B cell (primary cell): ENCODE measurements around the gene TBC1D9B. TPM values are rescaled to one million over a fixed set of nuclear protein-coding genes. Genes with fewer than 3 reads are reported as not detected.

ENCODE experiments used
- ATAC-seq: fragments of 200-7000 bp; cut with Tn5 transposase; one replicate; pipeline ENCODE4 v1.10.0; 2021; ENCODE audit warnings: low read depth, mild to moderate bottlenecking, moderate number of reproducible peaks, moderate library complexity
- CTCF ChIA-PET: fragments of 350-600 bp; sonication (Branson Sonifier 250); formaldehyde crosslinking; loops from one replicate; lab custom pipeline; 2021; ENCODE audit warnings: antibody characterized with exemption, inconsistent platforms; lab: Charles Lee
- POLR2A ChIA-PET: fragments of 350-600 bp; sonication (Branson Sonifier 250); formaldehyde crosslinking; loops from one replicate; lab custom pipeline; 2021; ENCODE audit warnings: antibody characterized with exemption; lab: Charles Lee
- DNase-seq: peaks from one replicate; pipeline ENCODE4 v3.0.0; 2013
- H2AFZ ChIP-seq: 2 replicates; pipeline ENCODE4 v1.6.1; 2012; ENCODE audit warnings: mild to moderate bottlenecking, low read depth, low read length; ENCODE audit not compliant: insufficient read depth, poor library complexity, severe bottlenecking
- H3K27ac ChIP-seq, 2 donors: 1 replicate in 1 of 2; 2 replicates in 1 of 2; pipeline ENCODE4 v1.5.1; 2012 to 2013; ENCODE audit warnings: low read length in 2 of 2, mild to moderate bottlenecking in 2 of 2, moderate library complexity in 1 of 2
- H3K27me3 ChIP-seq, 4 experiments: fragments of 200-600 bp in 1 of 4; sonication (generic) in 1 of 4; replicated peaks in 1 of 4; 1 replicate in 2 of 4; 2 replicates in 2 of 4; pipeline versions ENCODE4 v1.6.1 to v1.7.0; 2013 to 2016; ENCODE audit warnings: low read length in 3 of 4, mild to moderate bottlenecking in 2 of 4, mixed read lengths in 1 of 4, moderate library complexity in 1 of 4; ENCODE audit not compliant: insufficient read depth in 4 of 4, control insufficient read depth in 3 of 4; ENCODE audit errors: control extremely low read depth in 1 of 4
- H3K36me3 ChIP-seq, 2 experiments: replicated peaks in 1 of 2; 1 replicate in 1 of 2; 2 replicates in 1 of 2; pipeline versions ENCODE4 v1.6.1 to v1.7.1; 2013; ENCODE audit warnings: low read length in 1 of 2; ENCODE audit not compliant: insufficient read depth in 2 of 2, control insufficient read depth in 1 of 2; ENCODE audit errors: control extremely low read depth in 1 of 2, extremely low read depth in 1 of 2
- H3K4me1 ChIP-seq, 2 donors: fragments of 200-600 bp in 1 of 2; sonication (generic) in 1 of 2; 1 replicate in 1 of 2; 2 replicates in 1 of 2; pipeline versions ENCODE4 v1.5.1 to v1.6.1; 2013 to 2017; ENCODE audit warnings: low read length in 2 of 2; ENCODE audit not compliant: control insufficient read depth in 2 of 2, insufficient read depth in 2 of 2
- H3K4me2 ChIP-seq: replicated peaks from 2 replicates; pipeline ENCODE3; 2012; ENCODE audit warnings: mild to moderate bottlenecking, low read depth, low read length; ENCODE audit not compliant: poor library complexity, severe bottlenecking
- H3K4me3 ChIP-seq, 5 experiments: fragments of 200-600 bp in 1 of 5; sonication (generic) in 1 of 5; 1 replicate in 3 of 5; 2 replicates in 2 of 5; pipeline versions ENCODE4 v1.5.1 to v1.7.0; 2011 to 2016; ENCODE audit warnings: low read length in 4 of 5, mild to moderate bottlenecking in 4 of 5, low read depth in 2 of 5, control low read depth in 1 of 5, moderate library complexity in 1 of 5; ENCODE audit not compliant: insufficient read depth in 1 of 5; ENCODE audit errors: control extremely low read depth in 1 of 5, extremely low read depth in 1 of 5
- H3K79me2 ChIP-seq: fragments of 200-600 bp; sonication (generic); one replicate; pipeline ENCODE4 v1.6.0; 2016; ENCODE audit warnings: low read length; ENCODE audit not compliant: control insufficient read depth, insufficient read depth
- H3K9ac ChIP-seq: fragments of 200-600 bp; sonication (generic); 2 replicates; pipeline ENCODE4 v1.6.1; 2017; ENCODE audit warnings: mild to moderate bottlenecking, low read length, moderate library complexity
- H3K9me3 ChIP-seq, 3 donors: one replicate each; pipeline versions ENCODE4 v1.6.1 to v1.7.1; 2013; ENCODE audit warnings: low read length in 2 of 3; ENCODE audit not compliant: control insufficient read depth in 2 of 3, insufficient read depth in 1 of 3; ENCODE audit errors: control extremely low read depth in 1 of 3
- H4K20me1 ChIP-seq: 2 replicates; pipeline ENCODE4 v1.6.0; 2012; ENCODE audit warnings: mild to moderate bottlenecking, low read length; ENCODE audit not compliant: insufficient read depth, control insufficient read depth, poor library complexity, severe bottlenecking
- H3K27ac Mint-ChIP-seq: one replicate; pipeline ENCODE4 v1.8.0; 2021; ENCODE audit warnings: mixed read lengths
- H3K27me3 Mint-ChIP-seq: one replicate; pipeline ENCODE4 v1.8.0; 2021; ENCODE audit warnings: mixed read lengths
- H3K4me1 Mint-ChIP-seq: one replicate; pipeline ENCODE4 v1.8.0; 2021; ENCODE audit warnings: mixed read lengths
- H3K4me3 Mint-ChIP-seq: one replicate; pipeline ENCODE4 v1.8.0; 2021; ENCODE audit warnings: mixed read lengths
- H3K9me3 Mint-ChIP-seq: one replicate; pipeline ENCODE4 v1.8.0; 2022; ENCODE audit warnings: mixed read lengths; ENCODE audit not compliant: insufficient read depth
- CTCF ChIP-seq: fragments of 200-600 bp; IDR thresholded peaks from one replicate; pipeline ENCODE4 v1.8.0; 2022; ENCODE audit warnings: antibody characterized with exemption, mild to moderate bottlenecking
- EZH2 ChIP-seq: IDR thresholded peaks from 2 replicates; pipeline ENCODE4 v1.6.1; 2012; ENCODE audit warnings: borderline replicate concordance, low read depth, mild to moderate bottlenecking, moderate library complexity, low read length; ENCODE audit not compliant: insufficient read depth, poor library complexity, severe bottlenecking
- WGBS: methylation state at CpG from one replicate; pipeline ENCODE4 v1.1.5; 2013; ENCODE audit warnings: missing lambda C conversion rate; ENCODE audit not compliant: insufficient coverage; 5-methylcytosine and 5-hydroxymethylcytosine counted together
- intact Hi-C: fragments of 100-400 bp; cut with micrococcal nuclease; formaldehyde crosslinking; loops from one replicate; pipeline ENCODE4 v1.10.0; 2022
- polyA plus RNA-seq: library from polyadenylated mRNA; depleted of rRNA; stranded (reverse); fragments of >200 nt; gene quantifications from 2 replicates; pipeline ENCODE4 v1.2.3, GENCODE V29; 2012
- total RNA-seq, 2 donors: library from RNA; stranded (reverse); fragments of 120-200 nt in 1 of 2; gene quantifications; 1 replicate in 1 of 2; 2 replicates in 1 of 2; pipeline versions ENCODE4 v1.2.3 to v1.2.4, GENCODE V29; 2013 to 2022

The TBC1D9B gene
- total and polyA plus RNA-seq, 2 donors (not counting 1 experiment from before 2014, with no cell fraction given) = 143 to 144 TPM

GRCh38 chr5:179816401-179816795 lies 91.3 kb downstream of the TBC1D9B start:
- Mint-ChIP-seq H3K9me3 (no peaks in the 10 kb centered on the region), H3K27ac (no peak overlapping the region), H3K4me1 (peaks cover 34% of the 10 kb centered on the region), H3K27me3 (no peaks in the 10 kb centered on the region), H3K4me3 (peak overlapping the region; percentile 41)
- Histone ChIP-seq H2AFZ (peak overlapping the region; percentile 75), H3K27ac (no peak overlapping the region), H3K9me3 (peaks cover 0 to 3% (median 0%) of the 10 kb centered on the region in 3 donors), H3K79me2 (peaks cover 22% of the 10 kb centered on the region), H3K27me3 (peaks cover 0 to 6% (median 0%) of the 10 kb centered on the region in 4 experiments), H3K4me1 (peaks cover 32 to 38% of the 10 kb centered on the region in 2 donors), H3K4me3 (peak overlapping the region in 4 of 5 experiments; percentile 19 to 60 (median 42)), H3K4me2 (peak overlapping the region; percentile 87), H4K20me1 (peaks cover 7% of the 10 kb centered on the region), H3K36me3 (peaks cover 0 to 11% of the 10 kb centered on the region in 2 experiments), H3K9ac (no peak overlapping the region)
- ChIA-PET CTCF (interaction anchor here (1.0 kb wide), 1 partner anchor 15 kb away, joined by 6 read pairs; no protein-coding TSS in a partner anchor), POLR2A (interaction anchor here (0.6 to 1.0 kb wide), 2 partner anchors 9 to 136 kb away, joined by 3 read pairs; partner anchors contain the start of gene CBY3)
- ATAC-seq (no peak), DNase-seq (no peak)
- TF ChIP-seq EZH2 = no peak
- no peak for TF ChIP-seq CTCF
- WGBS = 81% methylated on average over 20 of the region's 23 CpGs
- intact Hi-C loops = loop anchor here (5.0 kb wide), 2 partner anchors 256 to 264 kb away; partner anchors contain the start of genes RNF130 and RUFY1
